GM23248 (cell line): ENCODE measurements around the gene ACACA.

Experiments used
- EZH2 ChIP-seq: fragments of 200-600 bp; sonication (generic); IDR thresholded peaks from 2 replicates; pipeline ENCODE4 v1.6.1; 2018; ENCODE audit warnings: antibody characterized with exemption, mild to moderate bottlenecking; ENCODE audit not compliant: insufficient read depth, poor library complexity, severe bottlenecking
- EZH2phosphoT487 ChIP-seq: fragments of 200-600 bp; sonication (generic); IDR thresholded peaks from 2 replicates; pipeline ENCODE4 v1.6.1; 2018; ENCODE audit warnings: antibody characterized with exemption, moderate library complexity, mild to moderate bottlenecking, low read depth; ENCODE audit not compliant: insufficient read depth

GRCh38 chr17:37050920-37051319, 355.7 kb downstream of the ACACA start:
- TF ChIP-seq EZH2 (no peak), EZH2phosphoT487 (no peak)
